IPS-NIHi7 (cell line): ENCODE results near the gene TMEM132D.

Source experiments
- DNase-seq: peaks from one replicate; pipeline ENCODE4 v3.0.0; 2012; ENCODE audit warnings: mixed read lengths; ENCODE audit errors: extremely low spot score

Gene TMEM132D

GRCh38 chr12:129466499-129466898 lies 437.3 kb downstream of the TMEM132D start:
- DNase-seq: no peak

- no peak for DNase-seq
Observed at GRCh38 chr12:129459886-129460285, 443.9 kb downstream of the TMEM132D start.

DNA sequence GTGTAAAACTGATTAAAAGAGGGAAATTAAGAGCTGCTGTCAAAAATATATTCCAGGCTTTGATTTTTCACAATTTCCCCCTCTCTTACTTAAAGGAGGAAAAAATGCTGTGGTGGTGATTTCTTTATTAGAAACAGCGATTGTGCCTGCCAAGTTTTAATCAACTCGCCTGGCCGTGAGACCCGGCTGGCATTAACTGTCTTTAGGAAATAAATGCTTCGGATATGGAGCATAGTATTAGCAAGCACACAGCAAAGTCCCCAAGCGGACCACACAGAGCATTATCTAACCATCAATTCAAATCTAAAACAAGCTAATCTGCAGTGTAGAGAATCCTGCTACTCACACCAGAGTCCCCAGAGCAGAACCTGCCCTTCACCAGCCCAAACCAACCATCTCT lies 457.1 kb downstream of the TMEM132D start:
- DNase-seq: no peak

GRCh38 chr12:129440278-129440677 lies 463.5 kb downstream of the TMEM132D start:
- no peak for DNase-seq

GRCh38 chr12:129434790-129435189 lies 469.0 kb downstream of the TMEM132D start:
- DNase-seq: no peak

DNA sequence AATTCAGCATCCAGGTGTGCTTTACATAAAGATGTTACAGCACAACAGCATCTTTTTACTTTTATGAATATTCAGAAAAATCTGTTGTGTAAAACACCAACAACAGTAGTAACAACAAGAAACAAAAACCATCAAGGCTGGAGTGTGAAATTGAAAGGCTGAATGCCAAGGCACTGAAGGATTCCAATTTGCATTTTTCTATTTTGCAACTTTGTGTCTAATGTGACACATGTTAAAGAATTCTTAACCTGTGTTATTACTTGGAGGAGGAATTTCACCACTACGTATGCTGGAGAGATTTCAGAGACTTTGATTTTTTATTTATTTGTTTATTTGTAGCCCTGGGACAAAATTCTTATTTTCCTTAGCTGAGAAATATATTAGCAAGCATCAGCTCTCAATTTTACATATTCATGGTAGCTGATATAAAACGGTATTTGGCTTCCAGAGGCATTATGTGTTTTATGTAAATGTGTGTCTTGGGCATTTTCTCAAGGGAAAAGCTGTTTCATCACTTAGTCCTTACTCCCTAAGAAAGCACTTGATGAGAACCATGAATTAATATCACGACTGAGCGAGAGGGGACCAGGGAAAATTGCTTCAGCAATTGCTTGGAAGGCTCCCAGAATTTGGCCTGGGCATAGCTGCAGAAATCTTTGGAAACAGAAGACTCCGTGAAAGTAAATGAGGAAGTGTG lies 475.4 kb downstream of the TMEM132D start:
- no peak for DNase-seq

DNA sequence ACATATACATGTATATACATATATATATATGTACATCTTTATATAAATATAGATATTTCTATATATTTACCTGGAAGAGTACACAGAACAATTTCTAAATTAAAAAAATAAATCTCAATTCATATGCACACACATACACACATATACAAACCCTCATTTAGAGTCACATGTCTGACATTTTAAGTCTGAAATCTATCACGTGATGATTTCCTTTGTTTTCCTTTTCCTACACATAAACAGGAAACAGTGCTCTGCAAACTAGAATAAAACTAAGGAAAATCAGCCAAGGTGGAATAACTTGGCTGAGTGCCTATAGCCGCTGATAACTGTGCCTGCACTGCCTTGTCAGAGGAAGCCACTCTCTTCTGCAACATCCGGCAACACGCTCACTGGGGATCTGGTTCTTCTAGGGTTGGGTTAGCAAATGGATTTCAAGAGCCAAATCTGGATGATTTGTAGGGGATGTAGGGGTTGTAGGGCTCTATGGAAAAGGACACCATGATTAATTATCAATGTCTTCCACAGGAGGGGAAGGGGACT lies 480.7 kb downstream of the TMEM132D start:
- no peak for DNase-seq

- no peak for DNase-seq
Observed at GRCh38 chr12:129413295-129413694, 490.5 kb downstream of the TMEM132D start.

GRCh38 chr12:129409281-129409680 lies 494.5 kb downstream of the TMEM132D start:
- no peak for DNase-seq

DNA sequence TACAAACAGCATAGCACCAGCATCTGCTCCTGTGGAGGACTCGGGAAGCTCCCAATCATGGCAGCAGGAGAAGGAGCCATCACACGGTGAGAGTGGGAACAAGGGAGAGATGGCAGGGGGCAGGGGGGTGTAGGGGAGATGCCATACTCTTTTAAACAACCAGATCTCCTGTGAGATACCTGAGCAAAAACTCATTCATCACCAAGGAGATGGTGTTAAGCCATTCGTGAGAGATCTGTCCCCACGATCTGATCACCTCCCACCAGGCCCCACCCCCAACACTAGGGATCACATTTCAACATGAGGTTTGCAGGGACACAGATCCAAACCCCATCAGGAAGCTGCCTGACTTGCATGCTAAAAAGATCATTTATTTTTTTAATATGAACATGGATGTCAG lies 499.3 kb downstream of the TMEM132D start:
- DNase-seq: no peak

DNA sequence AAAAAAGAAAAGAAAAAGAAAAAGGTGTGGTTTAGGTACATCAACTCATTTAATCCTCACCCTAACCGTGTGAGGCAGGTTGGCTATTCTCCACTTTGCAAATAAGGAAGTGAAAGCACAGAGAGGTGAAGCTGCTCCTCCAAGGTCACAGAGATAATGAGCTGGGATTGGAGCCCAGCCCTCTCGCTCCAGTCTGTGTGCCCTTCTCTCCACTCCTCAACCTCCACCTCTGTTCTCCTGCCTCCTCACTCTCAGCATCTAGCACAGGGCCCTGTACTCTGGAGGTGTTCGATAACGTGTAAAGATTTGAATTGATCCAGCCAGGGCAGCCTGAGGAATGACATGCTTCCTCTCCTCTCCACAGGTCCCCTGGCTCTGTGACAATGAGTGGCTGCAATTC lies 502.3 kb downstream of the TMEM132D start:
- DNase-seq: no peak

DNA sequence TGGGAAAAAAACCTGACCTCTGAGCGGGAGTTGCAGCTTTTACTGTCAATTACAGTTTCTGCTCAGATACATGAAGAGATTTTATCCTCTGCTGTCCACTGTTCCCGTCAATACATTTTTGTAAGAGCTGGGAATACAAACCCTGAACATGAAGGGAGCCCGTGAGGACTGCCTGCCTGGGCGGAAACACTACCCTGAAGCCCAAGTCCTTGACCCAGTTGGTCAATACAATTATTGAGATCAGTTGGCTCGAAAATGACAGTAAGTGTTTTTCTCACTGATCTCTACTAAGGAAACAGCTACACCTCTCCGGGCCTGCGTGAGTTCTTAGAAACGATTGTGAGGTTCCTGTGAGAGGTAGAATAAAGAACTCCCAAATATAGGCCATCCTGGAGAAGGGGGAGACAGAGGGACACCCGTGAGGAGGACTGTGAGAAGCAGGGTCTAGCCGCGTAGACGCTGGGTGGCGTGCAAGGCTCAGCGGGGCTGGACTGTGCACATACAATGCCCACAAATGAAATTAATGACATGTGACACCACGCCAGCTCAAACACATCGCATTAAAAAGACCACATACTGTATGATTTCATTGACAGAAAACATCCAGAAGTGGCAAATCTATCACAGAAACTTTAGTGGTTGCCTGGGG lies 509.5 kb downstream of the TMEM132D start:
- no peak for DNase-seq

- DNase-seq: no peak
Observed at GRCh38 chr12:129393357-129393937, 510.4 kb downstream of the TMEM132D start.

GRCh38 chr12:129385637-129385990 lies 518.2 kb downstream of the TMEM132D start:
- no peak for DNase-seq

- no peak for DNase-seq
Observed at GRCh38 chr12:129383956-129384355, 519.9 kb downstream of the TMEM132D start.

- DNase-seq: no peak
Observed at GRCh38 chr12:129381715-129382114, 522.1 kb downstream of the TMEM132D start.

- no peak for DNase-seq
Observed at GRCh38 chr12:129379076-129379804, 524.6 kb downstream of the TMEM132D start.

- no peak for DNase-seq
Observed at GRCh38 chr12:129378496-129378895, 525.3 kb downstream of the TMEM132D start.

DNA sequence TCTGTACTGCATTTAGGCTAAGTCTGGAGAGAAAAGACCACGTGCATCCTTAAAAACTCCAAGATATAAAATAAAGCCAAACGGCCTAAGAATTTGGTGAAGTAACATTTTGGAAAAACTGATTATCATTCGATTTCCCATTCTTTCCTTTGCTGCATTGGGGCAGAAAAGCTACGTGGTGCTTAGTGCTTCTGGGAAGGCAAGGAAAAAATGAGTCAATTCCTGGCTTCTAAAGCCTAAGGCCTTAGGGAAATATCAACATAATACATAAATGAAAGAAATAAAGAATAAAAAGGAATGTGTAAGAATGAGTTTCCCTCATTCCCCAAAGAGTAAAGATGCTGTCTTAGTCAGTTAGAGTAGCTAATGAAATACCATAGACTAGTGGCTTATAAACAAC lies 530.1 kb downstream of the TMEM132D start:
- no peak for DNase-seq

- DNase-seq: no peak
Observed at GRCh38 chr12:129372876-129373275, 530.9 kb downstream of the TMEM132D start.

DNA sequence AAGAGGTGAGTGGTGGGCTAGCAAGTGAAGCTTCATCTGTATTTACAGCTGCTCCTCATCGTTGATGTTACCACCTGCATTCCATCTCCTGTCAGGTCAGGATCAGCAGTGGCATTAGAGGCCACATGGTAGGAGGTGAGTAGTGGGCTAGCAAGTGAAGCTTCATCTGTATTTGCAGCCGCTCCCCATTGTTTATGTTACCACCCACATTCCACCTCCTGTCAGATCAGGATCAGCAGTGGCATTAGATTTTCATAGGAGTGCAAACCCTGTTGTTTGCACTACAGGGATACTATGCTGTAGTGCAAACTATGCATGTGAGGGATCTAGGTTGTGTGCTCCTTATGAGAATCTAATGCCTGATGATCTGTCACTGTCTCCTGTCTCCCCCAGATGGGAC lies 531.5 kb downstream of the TMEM132D start:
- DNase-seq: no peak

GRCh38 chr12:129371268-129371667 lies 532.6 kb downstream of the TMEM132D start:
- no peak for DNase-seq
